HepG2 (cell line): Measurements from ENCODE around the gene HLF. TPM values are rescaled to one million over a fixed set of nuclear protein-coding genes. Genes with fewer than 3 reads are reported as not detected.

ENCODE experiments used
- AGO1 ChIP-seq: fragments of 200-400 bp; formaldehyde crosslinking; IDR thresholded peaks from 2 replicates; pipeline ENCODE4 v1.6.1; 2017; ENCODE audit warnings: mild to moderate bottlenecking, low read depth, low read length, moderate library complexity; ENCODE audit not compliant: poor library complexity, severe bottlenecking
- ATF7-NPFF ChIP-seq: sonication (generic); formaldehyde crosslinking; IDR thresholded peaks from 2 replicates; pipeline ENCODE4 v1.8.1; 2023; ENCODE audit warnings: mild to moderate bottlenecking, low read depth, missing genetic modification reagents, moderate library complexity
- CEBPB ChIP-seq: IDR thresholded peaks from 2 replicates; pipeline ENCODE4 v1.6.1; 2011; ENCODE audit warnings: low read depth, low read length, improper control_type of control experiment, borderline replicate concordance
- FOXK1 ChIP-seq: sonication (generic); formaldehyde crosslinking; IDR thresholded peaks from 2 replicates; pipeline ENCODE4 v1.4.0; 2020; ENCODE audit warnings: low read depth, missing genetic modification reagents, borderline replicate concordance
- PHF21A ChIP-seq: sonication (generic); formaldehyde crosslinking; IDR thresholded peaks from 2 replicates; pipeline ENCODE4 v1.5.0; 2020; ENCODE audit warnings: mild to moderate bottlenecking, missing genetic modification reagents
- POLR2AphosphoS2 ChIP-seq: IDR thresholded peaks from 2 replicates; pipeline ENCODE4 v1.6.1; 2011; ENCODE audit warnings: low read depth, low read length, improper control_type of control experiment
- XRCC5 ChIP-seq: fragments of 200-400 bp; formaldehyde crosslinking; optimal IDR thresholded peaks from 2 replicates; pipeline ENCODE3; 2017; ENCODE audit warnings: mild to moderate bottlenecking, low read length
- ZNF251 ChIP-seq: sonication (generic); formaldehyde crosslinking; IDR thresholded peaks from 2 replicates; pipeline ENCODE4 v1.9.0; 2021; ENCODE audit warnings: mild to moderate bottlenecking, missing genetic modification reagents
- ZNF326 ChIP-seq: sonication (generic); formaldehyde crosslinking; IDR thresholded peaks from 2 replicates; pipeline ENCODE4 v1.4.0; 2020; ENCODE audit warnings: missing genetic modification reagents, borderline replicate concordance
- ZNF333 ChIP-seq: sonication (generic); formaldehyde crosslinking; IDR thresholded peaks from 2 replicates; pipeline ENCODE4 v1.4.0; 2020; ENCODE audit warnings: mild to moderate bottlenecking, missing genetic modification reagents, borderline replicate concordance
- ZNF484 ChIP-seq: sonication (generic); formaldehyde crosslinking; IDR thresholded peaks from 2 replicates; pipeline ENCODE4 v1.5.1; 2020; ENCODE audit warnings: mild to moderate bottlenecking, low read depth, missing genetic modification reagents, borderline replicate concordance
- ZNF567 ChIP-seq: sonication (generic); formaldehyde crosslinking; IDR thresholded peaks from 2 replicates; pipeline ENCODE4 v1.8.1; 2023; ENCODE audit warnings: mild to moderate bottlenecking, missing genetic modification reagents, borderline replicate concordance
- ZNF670 ChIP-seq: sonication (generic); formaldehyde crosslinking; IDR thresholded peaks from 2 replicates; pipeline ENCODE4 v1.8.0; 2022; ENCODE audit warnings: mild to moderate bottlenecking, missing genetic modification reagents, borderline replicate concordance
- ZNF891 ChIP-seq: sonication (generic); formaldehyde crosslinking; IDR thresholded peaks from 2 replicates; pipeline ENCODE4 v1.5.0; 2020; ENCODE audit warnings: mild to moderate bottlenecking, missing genetic modification reagents
- ZSCAN9 ChIP-seq: IDR thresholded peaks from 2 replicates; pipeline ENCODE4 v1.6.1; 2016; ENCODE audit warnings: borderline replicate concordance
- polyA plus RNA-seq, 8 experiments: library from polyadenylated mRNA; depleted of rRNA in 3 of 8; stranded (reverse) in 7 of 8; unstranded in 1 of 8; fragments of >200 nt; fragmentation: Illumina TruSeq in 4 of 8; extraction: Trizol in 4 of 8; gene quantifications; 2 replicates each; pipeline versions ENCODE4 v1.2.1 to v1.2.3, GENCODE V29; 2011 to 2016; ENCODE audit warnings: low read depth in 4 of 8, missing spikeins in 1 of 8, mixed read lengths in 1 of 8; ENCODE audit not compliant: insufficient read depth in 1 of 8
- total RNA-seq, 5 experiments: library from RNA; depleted of rRNA; stranded (reverse); fragments of >200 nt; fragmentation: Illumina TruSeq; extraction: Trizol; gene quantifications; 2 replicates each; pipeline ENCODE4 v1.2.3, GENCODE V29; 2016; ENCODE audit warnings: low read depth in 1 of 5
- TF ChIP-seq, protein P1 (sequence below): sonication (generic); formaldehyde crosslinking; IDR thresholded peaks from 2 replicates; pipeline ENCODE4 v1.5.0; 2020; ENCODE audit warnings: mild to moderate bottlenecking, missing genetic modification reagents
- TF ChIP-seq, protein P2 (sequence below): sonication (generic); formaldehyde crosslinking; IDR thresholded peaks from 2 replicates; pipeline ENCODE4 v1.4.0; 2020; ENCODE audit warnings: missing genetic modification reagents, mild to moderate bottlenecking, borderline replicate concordance
- TF ChIP-seq, protein P3 (sequence below): sonication (generic); formaldehyde crosslinking; IDR thresholded peaks from 2 replicates; pipeline ENCODE4 v1.5.1; 2020; ENCODE audit warnings: missing genetic modification reagents, mild to moderate bottlenecking, borderline replicate concordance
- TF ChIP-seq, protein P4 (sequence below), 2 experiments: sonication (generic) in 1 of 2; formaldehyde crosslinking in 1 of 2; IDR thresholded peaks; 2 replicates each; pipeline versions ENCODE4 v1.4.0 to v1.6.1; 2018 to 2020; ENCODE audit warnings: missing genetic modification reagents in 2 of 2, borderline replicate concordance in 1 of 2, low read depth in 1 of 2, mild to moderate bottlenecking in 1 of 2, missing biosample characterization in 1 of 2

Gene HLF
- total and polyA plus RNA-seq, 2 of the 13 experiments (the other 11 are each of a cell fraction or from before 2014, with no cell fraction given), result 202 to 346 TPM

DNA sequence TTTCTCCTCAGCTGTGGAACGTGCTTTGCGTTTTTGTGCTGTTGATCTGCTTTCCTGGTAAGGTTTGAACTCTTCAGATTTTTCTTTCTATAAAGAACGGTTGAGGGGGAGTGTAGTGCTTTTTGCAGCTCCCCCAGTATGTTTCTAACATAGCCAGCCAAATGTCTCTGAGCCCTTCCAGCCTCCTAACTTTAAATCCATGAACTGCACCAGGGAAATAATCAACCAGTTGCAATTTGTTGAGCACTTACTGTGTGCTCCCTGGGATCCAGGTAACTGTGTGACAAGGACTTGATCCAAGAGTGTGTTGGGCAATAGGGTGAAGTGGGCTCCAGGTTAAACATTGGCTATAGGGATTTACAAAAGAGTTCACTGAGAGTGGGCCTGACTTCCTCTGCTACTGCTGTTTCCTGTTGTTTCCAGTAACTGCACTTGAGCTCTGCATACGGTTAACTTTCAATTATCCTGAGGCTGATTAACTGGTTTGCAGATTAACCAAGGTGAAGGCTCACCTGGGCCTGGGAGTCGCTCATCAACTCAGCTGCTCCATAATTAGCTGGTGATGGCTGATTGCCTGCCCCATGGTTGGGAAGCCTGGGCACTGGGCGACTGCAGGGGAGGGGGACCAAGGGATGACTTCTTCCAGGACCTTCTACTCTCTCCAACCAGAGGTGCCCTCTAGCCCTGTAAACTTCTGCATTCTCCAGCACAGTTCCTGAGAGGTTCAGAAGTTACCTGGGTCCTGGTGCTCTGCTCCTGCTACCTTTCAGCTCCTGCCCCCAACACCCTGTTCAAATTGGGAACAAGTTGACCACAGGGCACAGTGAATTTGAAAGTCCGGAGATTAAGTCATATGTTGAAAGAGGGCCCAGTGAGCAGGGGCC lies 19.5 kb downstream of the HLF start (continued):
- TF ChIP-seq FOXK1 (peak; percentile 82; the same call in 1 of the 2 replicates), ZNF484 (no peak; the same call in 1 of the 2 replicates), ZNF891 (CRISPR knock-in tag) (no peak), PHF21A (CRISPR knock-in tag) (peak; percentile 99), ZSCAN9 (CRISPR knock-in tag) (peak; percentile 92), ZNF326 (CRISPR knock-in tag) (no peak), ZNF670 (CRISPR knock-in tag) (peak; percentile 98; the same call in 1 of the 2 replicates), ZNF251 (no peak), ZNF567 (no peak), POLR2AphosphoS2 (0 out of 2 replicates have a peak, but pooled peaks have one; percentile 51), XRCC5 (peak; percentile 64), ZNF333 (0 out of 2 replicates have a peak, but pooled peaks have one; percentile 18), CEBPB (peak; percentile 99), ATF7-NPFF (peak; percentile 75), AGO1 (no peak)
- TF ChIP-seq, protein P1, sequence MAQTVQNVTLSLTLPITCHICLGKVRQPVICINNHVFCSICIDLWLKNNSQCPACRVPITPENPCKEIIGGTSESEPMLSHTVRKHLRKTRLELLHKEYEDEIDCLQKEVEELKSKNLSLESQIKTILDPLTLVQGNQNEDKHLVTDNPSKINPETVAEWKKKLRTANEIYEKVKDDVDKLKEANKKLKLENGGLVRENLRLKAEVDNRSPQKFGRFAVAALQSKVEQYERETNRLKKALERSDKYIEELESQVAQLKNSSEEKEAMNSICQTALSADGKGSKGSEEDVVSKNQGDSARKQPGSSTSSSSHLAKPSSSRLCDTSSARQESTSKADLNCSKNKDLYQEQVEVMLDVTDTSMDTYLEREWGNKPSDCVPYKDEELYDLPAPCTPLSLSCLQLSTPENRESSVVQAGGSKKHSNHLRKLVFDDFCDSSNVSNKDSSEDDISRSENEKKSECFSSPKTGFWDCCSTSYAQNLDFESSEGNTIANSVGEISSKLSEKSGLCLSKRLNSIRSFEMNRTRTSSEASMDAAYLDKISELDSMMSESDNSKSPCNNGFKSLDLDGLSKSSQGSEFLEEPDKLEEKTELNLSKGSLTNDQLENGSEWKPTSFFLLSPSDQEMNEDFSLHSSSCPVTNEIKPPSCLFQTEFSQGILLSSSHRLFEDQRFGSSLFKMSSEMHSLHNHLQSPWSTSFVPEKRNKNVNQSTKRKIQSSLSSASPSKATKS, result peak; percentile 50
- TF ChIP-seq, protein P2, sequence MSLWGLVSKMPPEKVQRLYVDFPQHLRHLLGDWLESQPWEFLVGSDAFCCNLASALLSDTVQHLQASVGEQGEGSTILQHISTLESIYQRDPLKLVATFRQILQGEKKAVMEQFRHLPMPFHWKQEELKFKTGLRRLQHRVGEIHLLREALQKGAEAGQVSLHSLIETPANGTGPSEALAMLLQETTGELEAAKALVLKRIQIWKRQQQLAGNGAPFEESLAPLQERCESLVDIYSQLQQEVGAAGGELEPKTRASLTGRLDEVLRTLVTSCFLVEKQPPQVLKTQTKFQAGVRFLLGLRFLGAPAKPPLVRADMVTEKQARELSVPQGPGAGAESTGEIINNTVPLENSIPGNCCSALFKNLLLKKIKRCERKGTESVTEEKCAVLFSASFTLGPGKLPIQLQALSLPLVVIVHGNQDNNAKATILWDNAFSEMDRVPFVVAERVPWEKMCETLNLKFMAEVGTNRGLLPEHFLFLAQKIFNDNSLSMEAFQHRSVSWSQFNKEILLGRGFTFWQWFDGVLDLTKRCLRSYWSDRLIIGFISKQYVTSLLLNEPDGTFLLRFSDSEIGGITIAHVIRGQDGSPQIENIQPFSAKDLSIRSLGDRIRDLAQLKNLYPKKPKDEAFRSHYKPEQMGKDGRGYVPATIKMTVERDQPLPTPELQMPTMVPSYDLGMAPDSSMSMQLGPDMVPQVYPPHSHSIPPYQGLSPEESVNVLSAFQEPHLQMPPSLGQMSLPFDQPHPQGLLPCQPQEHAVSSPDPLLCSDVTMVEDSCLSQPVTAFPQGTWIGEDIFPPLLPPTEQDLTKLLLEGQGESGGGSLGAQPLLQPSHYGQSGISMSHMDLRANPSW, result peak; percentile 60; the same call in 1 of the 2 replicates
- TF ChIP-seq, protein P3, sequence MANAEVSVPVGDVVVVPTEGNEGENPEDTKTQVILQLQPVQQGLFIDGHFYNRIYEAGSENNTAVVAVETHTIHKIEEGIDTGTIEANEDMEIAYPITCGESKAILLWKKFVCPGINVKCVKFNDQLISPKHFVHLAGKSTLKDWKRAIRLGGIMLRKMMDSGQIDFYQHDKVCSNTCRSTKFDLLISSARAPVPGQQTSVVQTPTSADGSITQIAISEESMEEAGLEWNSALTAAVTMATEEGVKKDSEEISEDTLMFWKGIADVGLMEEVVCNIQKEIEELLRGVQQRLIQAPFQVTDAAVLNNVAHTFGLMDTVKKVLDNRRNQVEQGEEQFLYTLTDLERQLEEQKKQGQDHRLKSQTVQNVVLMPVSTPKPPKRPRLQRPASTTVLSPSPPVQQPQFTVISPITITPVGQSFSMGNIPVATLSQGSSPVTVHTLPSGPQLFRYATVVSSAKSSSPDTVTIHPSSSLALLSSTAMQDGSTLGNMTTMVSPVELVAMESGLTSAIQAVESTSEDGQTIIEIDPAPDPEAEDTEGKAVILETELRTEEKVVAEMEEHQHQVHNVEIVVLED, result 0 out of 2 replicates have a peak, but pooled peaks have one; percentile 29
- TF ChIP-seq, protein P4, sequence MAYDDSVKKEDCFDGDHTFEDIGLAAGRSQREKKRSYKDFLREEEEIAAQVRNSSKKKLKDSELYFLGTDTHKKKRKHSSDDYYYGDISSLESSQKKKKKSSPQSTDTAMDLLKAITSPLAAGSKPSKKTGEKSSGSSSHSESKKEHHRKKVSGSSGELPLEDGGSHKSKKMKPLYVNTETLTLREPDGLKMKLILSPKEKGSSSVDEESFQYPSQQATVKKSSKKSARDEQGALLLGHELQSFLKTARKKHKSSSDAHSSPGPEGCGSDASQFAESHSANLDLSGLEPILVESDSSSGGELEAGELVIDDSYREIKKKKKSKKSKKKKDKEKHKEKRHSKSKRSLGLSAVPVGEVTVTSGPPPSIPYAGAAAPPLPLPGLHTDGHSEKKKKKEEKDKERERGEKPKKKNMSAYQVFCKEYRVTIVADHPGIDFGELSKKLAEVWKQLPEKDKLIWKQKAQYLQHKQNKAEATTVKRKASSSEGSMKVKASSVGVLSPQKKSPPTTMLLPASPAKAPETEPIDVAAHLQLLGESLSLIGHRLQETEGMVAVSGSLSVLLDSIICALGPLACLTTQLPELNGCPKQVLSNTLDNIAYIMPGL (CRISPR knock-in tag; IDR thresholded peaks at IDR 0.05; ENCODE audit: borderline replicate concordance in 1 of 2, low read depth in 1 of 2), result peak; percentile 34 to 87; a peak in 2 of 4 replicates
